Mucosa of stomach (tissue), 1 donor: Measurements from ENCODE around the gene C2CD2.

Experiments used
- H3K27me3 ChIP-seq: one replicate; pipeline ENCODE4 v1.7.0; 2013; ENCODE audit warnings: mild to moderate bottlenecking, low read length; ENCODE audit not compliant: control insufficient read depth, insufficient read depth
- H3K36me3 ChIP-seq: one replicate; pipeline ENCODE4 v1.7.0; 2013; ENCODE audit warnings: low read length; ENCODE audit not compliant: control insufficient read depth, insufficient read depth
- H3K4me1 ChIP-seq: one replicate; pipeline ENCODE4 v1.7.0; 2013; ENCODE audit warnings: mild to moderate bottlenecking, low read length; ENCODE audit not compliant: control insufficient read depth, insufficient read depth
- H3K4me3 ChIP-seq: one replicate; pipeline ENCODE4 v1.7.0; 2013; ENCODE audit warnings: low read length
- H3K9ac ChIP-seq: one replicate; pipeline ENCODE4 v1.7.0; 2013; ENCODE audit warnings: mild to moderate bottlenecking, low read length, moderate library complexity
- H3K9me3 ChIP-seq: one replicate; pipeline ENCODE4 v1.7.0; 2013; ENCODE audit warnings: mild to moderate bottlenecking, low read length, moderate library complexity; ENCODE audit not compliant: control insufficient read depth
- donor health status: Pancreatic carcinoma.

The C2CD2 gene

GRCh38 chr21:41908829-41909228 is 45.0 kb downstream of the C2CD2 start:
- Histone ChIP-seq H3K9ac (no peak overlapping the region), H3K27me3 (no peaks in the 10 kb centered on the region), H3K9me3 (no peaks in the 10 kb centered on the region), H3K4me1 (no peaks in the 10 kb centered on the region), H3K4me3 (no peak overlapping the region), H3K36me3 (no peaks in the 10 kb centered on the region)

GRCh38 chr21:41907496-41908258 is 46.1 kb downstream of the C2CD2 start:
- no peak overlapping the region for H3K9ac ChIP-seq
- no peaks in the 10 kb centered on the region for H3K27me3 ChIP-seq
- no peaks in the 10 kb centered on the region for H3K4me1 ChIP-seq
- H3K4me3 ChIP-seq: no peak overlapping the region
- H3K9me3 ChIP-seq: no peaks in the 10 kb centered on the region
- no peaks in the 10 kb centered on the region for H3K36me3 ChIP-seq

DNA sequence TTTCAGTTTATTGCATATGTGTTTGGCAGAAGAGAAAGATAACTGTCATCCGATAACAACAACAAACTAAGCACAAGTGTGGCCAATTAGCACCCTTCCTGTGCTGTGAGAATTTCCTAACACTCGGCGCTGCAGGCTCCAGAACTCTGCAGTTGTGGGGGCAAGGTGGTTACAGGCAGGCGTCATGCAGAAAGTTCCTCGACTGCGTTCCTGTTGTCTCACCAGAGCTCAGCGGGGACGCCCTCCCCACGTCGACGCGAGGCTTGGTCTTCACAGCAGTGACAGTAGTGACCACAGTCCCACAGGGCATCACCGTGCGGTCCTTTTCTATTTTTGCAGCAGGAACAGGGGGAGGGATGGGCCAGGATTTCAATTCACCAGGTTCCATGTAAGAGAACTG is 47.0 kb downstream of the C2CD2 start:
- Histone ChIP-seq H3K36me3 (no peaks in the 10 kb centered on the region), H3K4me1 (no peaks in the 10 kb centered on the region), H3K9ac (no peak overlapping the region), H3K9me3 (no peaks in the 10 kb centered on the region), H3K27me3 (no peaks in the 10 kb centered on the region), H3K4me3 (no peak overlapping the region)

DNA sequence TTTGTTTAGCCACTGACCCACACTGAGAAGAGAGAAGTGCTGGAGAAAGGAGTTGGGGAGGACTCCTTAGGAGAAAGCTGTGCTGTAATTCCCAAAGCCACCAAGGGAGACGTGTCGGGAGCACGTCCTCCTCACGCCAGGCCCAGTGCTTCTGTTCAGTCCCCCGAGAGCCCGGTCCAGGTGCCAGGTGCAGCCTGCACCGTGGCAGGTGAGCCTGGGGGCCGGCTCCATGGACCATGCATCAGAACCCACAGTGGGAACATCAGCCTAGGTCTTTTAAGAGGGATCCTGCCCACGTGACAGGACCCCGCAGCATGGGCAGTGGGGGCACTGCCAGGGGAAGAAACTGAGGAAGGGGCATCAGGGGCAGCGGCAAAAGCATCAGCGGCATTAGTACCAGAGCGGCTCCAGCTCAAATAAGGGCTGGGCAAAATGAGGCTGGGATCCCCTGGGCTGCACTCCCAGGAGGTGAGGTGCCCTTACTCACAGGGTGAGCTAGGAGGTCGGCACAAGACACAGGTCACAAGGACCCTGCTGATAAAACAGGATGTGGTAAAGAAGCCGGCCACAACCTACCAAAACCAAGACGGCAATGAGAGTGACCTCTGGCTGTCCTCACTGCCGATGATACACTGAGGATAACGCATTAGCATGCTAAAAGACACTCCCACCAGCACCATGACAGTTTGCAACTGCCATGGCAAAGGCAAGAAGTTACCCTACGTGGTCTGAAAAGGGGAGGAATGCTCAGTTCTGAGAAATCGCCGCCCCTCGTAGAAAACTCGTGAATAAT is 50.1 kb downstream of the C2CD2 start:
- H3K4me1 ChIP-seq: no peaks in the 10 kb centered on the region
- no peaks in the 10 kb centered on the region for H3K9me3 ChIP-seq
- no peaks in the 10 kb centered on the region for H3K36me3 ChIP-seq
- no peaks in the 10 kb centered on the region for H3K27me3 ChIP-seq
- no peak overlapping the region for H3K9ac ChIP-seq
- H3K4me3 ChIP-seq: no peak overlapping the region

- Histone ChIP-seq H3K9ac (no peak overlapping the region), H3K9me3 (no peaks in the 10 kb centered on the region), H3K4me1 (no peaks in the 10 kb centered on the region), H3K4me3 (no peak overlapping the region), H3K27me3 (no peaks in the 10 kb centered on the region), H3K36me3 (no peaks in the 10 kb centered on the region)
Measured at GRCh38 chr21:41902946-41903345, 50.9 kb downstream of the C2CD2 start.

- no peaks in the 10 kb centered on the region for H3K27me3 ChIP-seq
- H3K36me3 ChIP-seq: no peaks in the 10 kb centered on the region
- no peaks in the 10 kb centered on the region for H3K4me1 ChIP-seq
- no peaks in the 10 kb centered on the region for H3K9me3 ChIP-seq
- H3K4me3 ChIP-seq: no peak overlapping the region
- H3K9ac ChIP-seq: no peak overlapping the region
Measured at GRCh38 chr21:41901782-41902181, 52.0 kb downstream of the C2CD2 start.

DNA sequence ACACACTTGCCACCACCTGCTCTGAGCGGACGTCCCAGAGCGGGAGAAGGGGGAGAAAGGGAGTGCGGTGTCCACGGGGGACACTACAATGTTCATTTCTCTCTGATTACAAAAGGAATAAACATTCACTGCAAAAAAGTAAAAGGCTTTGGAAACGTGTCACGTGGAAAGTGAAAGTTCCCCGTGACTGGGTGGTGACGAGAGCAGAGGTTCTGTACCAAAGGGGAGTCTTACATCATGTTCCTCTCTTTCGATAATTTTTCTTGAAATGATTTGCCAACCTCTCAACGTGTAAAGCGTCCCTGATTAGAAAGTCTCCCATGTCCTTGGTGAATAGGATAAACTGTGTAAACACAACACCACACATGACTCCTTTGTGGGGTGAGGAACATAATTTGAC is 52.7 kb downstream of the C2CD2 start:
- Histone ChIP-seq H3K4me3 (no peak overlapping the region), H3K36me3 (no peaks in the 10 kb centered on the region), H3K9ac (no peak overlapping the region), H3K9me3 (no peaks in the 10 kb centered on the region), H3K27me3 (no peaks in the 10 kb centered on the region), H3K4me1 (no peaks in the 10 kb centered on the region)

DNA sequence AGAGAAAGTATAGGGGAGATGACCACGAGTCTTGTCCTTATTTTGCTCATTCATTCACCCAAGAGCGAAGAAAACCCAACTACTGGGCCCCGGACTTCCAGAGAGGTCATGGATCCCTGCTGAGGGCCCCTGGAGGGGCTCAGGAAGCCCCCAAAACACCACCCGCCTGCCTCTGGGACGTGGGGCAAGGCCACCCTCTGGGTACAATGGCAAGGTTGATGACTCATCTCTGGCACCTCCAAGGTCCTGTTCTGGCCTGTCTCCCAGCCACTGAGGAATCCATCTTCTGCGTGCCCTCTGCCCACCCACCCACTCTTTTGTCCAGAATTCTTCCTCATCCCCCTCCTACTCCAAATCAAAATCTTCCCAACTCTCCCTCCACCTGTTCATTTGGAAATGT is 53.4 kb downstream of the C2CD2 start:
- H3K27me3 ChIP-seq: no peaks in the 10 kb centered on the region
- no peak overlapping the region for H3K9ac ChIP-seq
- H3K4me3 ChIP-seq: no peak overlapping the region
- H3K36me3 ChIP-seq: no peaks in the 10 kb centered on the region
- no peaks in the 10 kb centered on the region for H3K9me3 ChIP-seq
- no peaks in the 10 kb centered on the region for H3K4me1 ChIP-seq

DNA sequence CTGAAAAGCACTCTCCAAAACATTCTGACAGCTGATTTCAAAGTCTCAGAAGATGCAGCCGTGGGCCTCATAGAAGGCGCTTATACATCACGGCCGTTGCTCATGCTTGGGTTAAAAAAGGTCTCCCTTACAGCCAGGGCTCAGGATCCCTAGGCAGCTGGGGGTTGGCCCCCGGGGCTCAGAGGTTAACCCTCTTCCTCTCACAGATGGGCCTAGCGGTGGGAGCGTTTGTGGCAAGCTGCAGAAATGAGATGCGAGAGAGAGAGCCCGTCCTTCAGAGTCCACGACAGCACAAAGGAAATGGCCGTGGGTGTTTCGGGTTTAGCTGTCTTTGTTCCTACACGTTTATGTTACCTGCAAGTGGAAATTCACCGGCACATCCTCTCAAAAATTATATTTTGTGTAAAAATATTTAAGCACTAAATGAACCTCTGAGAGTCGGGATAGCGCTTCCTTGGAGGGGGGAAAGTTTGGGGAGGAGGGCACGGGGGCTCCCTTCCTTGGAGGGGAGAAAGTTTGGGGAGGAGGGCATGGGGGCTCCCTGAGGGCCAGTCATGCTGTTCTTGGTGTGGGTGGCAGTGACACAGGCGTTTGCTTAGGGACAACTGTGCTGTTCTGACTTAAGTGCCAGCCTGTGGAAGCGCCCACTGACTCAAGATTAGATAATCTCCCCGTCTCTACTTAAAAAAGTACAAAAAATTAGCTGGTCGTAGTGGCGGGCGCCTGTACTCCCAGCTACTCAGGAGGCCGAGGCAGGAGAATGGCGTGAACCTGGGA is 54.2 kb downstream of the C2CD2 start:
- H3K9ac ChIP-seq: no peak overlapping the region
- no peaks in the 10 kb centered on the region for H3K9me3 ChIP-seq
- H3K27me3 ChIP-seq: no peaks in the 10 kb centered on the region
- H3K4me3 ChIP-seq: no peak overlapping the region
- no peaks in the 10 kb centered on the region for H3K36me3 ChIP-seq
- H3K4me1 ChIP-seq: no peaks in the 10 kb centered on the region

DNA sequence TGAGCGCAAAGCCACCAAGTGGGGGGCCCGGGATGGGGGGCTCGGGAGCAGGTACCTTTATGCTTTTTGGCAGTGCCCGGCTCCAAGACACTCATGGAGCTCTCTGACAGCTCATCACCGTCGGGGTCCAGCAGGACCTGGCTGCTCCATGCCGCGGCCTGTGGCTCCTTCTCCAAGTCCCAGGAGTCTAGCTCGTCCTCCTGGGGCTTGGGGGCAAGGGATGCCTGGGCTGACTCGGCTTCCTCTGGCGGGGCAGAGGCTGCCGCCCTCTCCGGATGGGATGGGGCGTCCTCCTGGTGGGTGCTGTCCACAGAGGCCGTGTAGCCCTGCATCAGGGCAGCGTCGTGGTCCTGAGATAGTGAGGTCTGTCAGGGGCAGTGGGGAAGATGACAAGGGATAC is 54.8 kb downstream of the C2CD2 start:
- H3K9me3 ChIP-seq: no peaks in the 10 kb centered on the region
- H3K9ac ChIP-seq: no peak overlapping the region
- H3K27me3 ChIP-seq: no peaks in the 10 kb centered on the region
- H3K4me1 ChIP-seq: no peaks in the 10 kb centered on the region
- no peaks in the 10 kb centered on the region for H3K36me3 ChIP-seq
- H3K4me3 ChIP-seq: no peak overlapping the region

GRCh38 chr21:41897700-41898099 is 56.1 kb downstream of the C2CD2 start:
- Histone ChIP-seq H3K9me3 (no peaks in the 10 kb centered on the region), H3K36me3 (no peaks in the 10 kb centered on the region), H3K9ac (no peak overlapping the region), H3K4me1 (no peaks in the 10 kb centered on the region), H3K4me3 (no peak overlapping the region), H3K27me3 (no peaks in the 10 kb centered on the region)
